ENCODE results near the gene HDDC2. TPM values are rescaled to one million over a fixed set of nuclear protein-coding genes. Genes with fewer than 3 reads are reported as not detected.

HDDC2 gene
- total RNA-seq, 1 experiment from 2014 or later: 95.6 TPM

- ChIA-PET CTCF (interaction anchor here (1.5 kb wide), 1 partner anchor 435 kb away, joined by 4 read pairs; no protein-coding TSS in a partner anchor), RAD21 (ENCODE audit: low non-redundant PET in 1 of 2, low total read pairs in 2 of 2, uncharacterized antibody in 2 of 2, unreplicated experiment in 2 of 2) (no interaction called here), POLR2A (no interaction called here)
- Histone ChIP-seq H3K9me3 (ENCODE audit: control insufficient read depth in 1 of 2, insufficient read depth in 1 of 2, low read depth in 1 of 2, low read length in 2 of 2) (no peaks in the 10 kb centered on the region), H2AFZ (ENCODE audit: low read depth, low read length, poor library complexity, severe bottlenecking) (no peak overlapping the region), H3K4me2 (ENCODE audit: low read length) (no peak overlapping the region), H3K4me1 (ENCODE audit: control insufficient read depth in 1 of 2, insufficient read depth in 2 of 2, low read length in 2 of 2) (peaks cover 0 to 14% of the 10 kb centered on the region in 2 experiments; a peak in 3 of 4 replicates), H3K27me3 (ENCODE audit: insufficient read depth, low read length) (no peaks in the 10 kb centered on the region), H3K27ac (ENCODE audit: low read depth, low read length) (no peak overlapping the region), H3K9ac (ENCODE audit: low read length) (no peak overlapping the region), H4K20me1 (ENCODE audit: insufficient read depth) (no peaks in the 10 kb centered on the region), H3K4me3 (replicated peaks in 1 of 2; ENCODE audit: low read depth in 1 of 2, low read length in 2 of 2) (no peak overlapping the region), H3K9me2 (ENCODE audit: insufficient read depth) (no peaks in the 10 kb centered on the region), H3K36me3 (ENCODE audit: control insufficient read depth in 1 of 2, insufficient read depth in 2 of 2, low read length in 2 of 2) (peaks cover 0 to under 1% of the 10 kb centered on the region in 2 experiments; a peak in 1 of 4 replicates), H3K79me2 (ENCODE audit: insufficient read depth, low read length) (peaks cover 13% of the 10 kb centered on the region)
- ATAC-seq (no peak), DNase-seq (ENCODE audit: low read depth, low spot score) (no peak)
- TF ChIP-seq JUND (IDR thresholded peaks at IDR 0.05): no peak
- TF ChIP-seq SP1 (IDR thresholded peaks at IDR 0.05; ENCODE audit: low read depth): no peak
- no peak for TF ChIP-seq TCF7L2 (IDR thresholded peaks at IDR 0.05; ENCODE audit: borderline replicate concordance, extremely low read depth, insufficient read depth, insufficient read length)
- no peak for TF ChIP-seq POLR2A (IDR thresholded peaks at IDR 0.05; ENCODE audit: borderline replicate concordance, extremely low read depth, insufficient read depth, insufficient read length)
- TF ChIP-seq SRF (IDR thresholded peaks at IDR 0.05; ENCODE audit: low read depth): no peak
- no peak for TF ChIP-seq EZH2 (IDR thresholded peaks at IDR 0.05)
- TF ChIP-seq CTCF (IDR thresholded peaks at IDR 0.05 in 2 of 3, conservative IDR thresholded peaks at IDR 0.05 in 1 of 3; ENCODE audit: borderline replicate concordance in 1 of 3, insufficient read depth in 1 of 3, low read depth in 2 of 3, low read length in 2 of 3): no peak
- no TSS peak for BruUV-seq (replicated peaks)
- intact Hi-C loops (cut with micrococcal nuclease): loop anchor here (5.0 kb wide), 1 partner anchor 113 kb away; no protein-coding TSS in a partner anchor
Measured at GRCh38 chr6:125304970-125305660, 3.3 kb upstream of the HDDC2 start.

GRCh38 chr6:125303512-125303854, 1.7 kb upstream of the HDDC2 start:
- Histone ChIP-seq H3K9me3 (ENCODE audit: control insufficient read depth in 1 of 2, insufficient read depth in 1 of 2, low read depth in 1 of 2, low read length in 2 of 2) (no peaks in the 10 kb centered on the region), H2AFZ (ENCODE audit: low read depth, low read length, poor library complexity, severe bottlenecking) (no peak overlapping the region), H3K27me3 (ENCODE audit: insufficient read depth, low read length) (no peaks in the 10 kb centered on the region), H3K27ac (ENCODE audit: low read depth, low read length) (no peak overlapping the region), H3K36me3 (ENCODE audit: control insufficient read depth in 1 of 2, insufficient read depth in 2 of 2, low read length in 2 of 2) (peaks cover 3 to 13% of the 10 kb centered on the region in 2 experiments; a peak in 3 of 4 replicates), H3K9me2 (ENCODE audit: insufficient read depth) (no peaks in the 10 kb centered on the region), H3K9ac (ENCODE audit: low read length) (no peak overlapping the region), H3K79me2 (ENCODE audit: insufficient read depth, low read length) (peaks cover 25% of the 10 kb centered on the region), H3K4me2 (ENCODE audit: low read length) (no peak overlapping the region), H4K20me1 (ENCODE audit: insufficient read depth) (no peaks in the 10 kb centered on the region; the same call in 1 of the 2 replicates), H3K4me1 (ENCODE audit: control insufficient read depth in 1 of 2, insufficient read depth in 2 of 2, low read length in 2 of 2) (peaks cover 0 to 16% of the 10 kb centered on the region in 2 experiments; a peak in 3 of 4 replicates), H3K4me3 (replicated peaks in 1 of 2; ENCODE audit: low read depth in 1 of 2, low read length in 2 of 2) (no peak overlapping the region)
- DNase-seq (ENCODE audit: low read depth, low spot score) (no peak), ATAC-seq (no peak)
- POLR2A ChIA-PET: no interaction called here
- TF ChIP-seq, protein P1, sequence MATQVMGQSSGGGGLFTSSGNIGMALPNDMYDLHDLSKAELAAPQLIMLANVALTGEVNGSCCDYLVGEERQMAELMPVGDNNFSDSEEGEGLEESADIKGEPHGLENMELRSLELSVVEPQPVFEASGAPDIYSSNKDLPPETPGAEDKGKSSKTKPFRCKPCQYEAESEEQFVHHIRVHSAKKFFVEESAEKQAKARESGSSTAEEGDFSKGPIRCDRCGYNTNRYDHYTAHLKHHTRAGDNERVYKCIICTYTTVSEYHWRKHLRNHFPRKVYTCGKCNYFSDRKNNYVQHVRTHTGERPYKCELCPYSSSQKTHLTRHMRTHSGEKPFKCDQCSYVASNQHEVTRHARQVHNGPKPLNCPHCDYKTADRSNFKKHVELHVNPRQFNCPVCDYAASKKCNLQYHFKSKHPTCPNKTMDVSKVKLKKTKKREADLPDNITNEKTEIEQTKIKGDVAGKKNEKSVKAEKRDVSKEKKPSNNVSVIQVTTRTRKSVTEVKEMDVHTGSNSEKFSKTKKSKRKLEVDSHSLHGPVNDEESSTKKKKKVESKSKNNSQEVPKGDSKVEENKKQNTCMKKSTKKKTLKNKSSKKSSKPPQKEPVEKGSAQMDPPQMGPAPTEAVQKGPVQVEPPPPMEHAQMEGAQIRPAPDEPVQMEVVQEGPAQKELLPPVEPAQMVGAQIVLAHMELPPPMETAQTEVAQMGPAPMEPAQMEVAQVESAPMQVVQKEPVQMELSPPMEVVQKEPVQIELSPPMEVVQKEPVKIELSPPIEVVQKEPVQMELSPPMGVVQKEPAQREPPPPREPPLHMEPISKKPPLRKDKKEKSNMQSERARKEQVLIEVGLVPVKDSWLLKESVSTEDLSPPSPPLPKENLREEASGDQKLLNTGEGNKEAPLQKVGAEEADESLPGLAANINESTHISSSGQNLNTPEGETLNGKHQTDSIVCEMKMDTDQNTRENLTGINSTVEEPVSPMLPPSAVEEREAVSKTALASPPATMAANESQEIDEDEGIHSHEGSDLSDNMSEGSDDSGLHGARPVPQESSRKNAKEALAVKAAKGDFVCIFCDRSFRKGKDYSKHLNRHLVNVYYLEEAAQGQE (IDR thresholded peaks at IDR 0.05; ENCODE audit: low read depth): no peak
- TF ChIP-seq JUND (IDR thresholded peaks at IDR 0.05) (no peak), SIN3A (IDR thresholded peaks at IDR 0.05; ENCODE audit: low read depth) (no peak), POLR2AphosphoS5 (IDR thresholded peaks at IDR 0.05; ENCODE audit: low read depth, low read length) (no peak), SP1 (IDR thresholded peaks at IDR 0.05; ENCODE audit: low read depth) (no peak), TCF7L2 (IDR thresholded peaks at IDR 0.05; ENCODE audit: borderline replicate concordance, extremely low read depth, insufficient read depth, insufficient read length) (no peak), SRF (IDR thresholded peaks at IDR 0.05; ENCODE audit: low read depth) (no peak), RAD21 (IDR thresholded peaks at IDR 0.05; ENCODE audit: low read depth) (no peak), CEBPB (IDR thresholded peaks at IDR 0.05; ENCODE audit: low read depth) (no peak), ZFX (IDR thresholded peaks at IDR 0.05) (no peak)
- intact Hi-C loops (cut with micrococcal nuclease): loop anchor here (5.0 kb wide), 1 partner anchor 111 kb away; no protein-coding TSS in a partner anchor
- CTCF ChIA-PET: no interaction called here
- BruUV-seq (replicated peaks): no TSS peak
- RAD21 ChIA-PET (ENCODE audit: low non-redundant PET in 1 of 2, low total read pairs in 2 of 2, uncharacterized antibody in 2 of 2, unreplicated experiment in 2 of 2): no interaction called here

All from HCT116 (cell line).